Measurements from ENCODE around the gene DUSP1.

The DUSP1 gene

DNA sequence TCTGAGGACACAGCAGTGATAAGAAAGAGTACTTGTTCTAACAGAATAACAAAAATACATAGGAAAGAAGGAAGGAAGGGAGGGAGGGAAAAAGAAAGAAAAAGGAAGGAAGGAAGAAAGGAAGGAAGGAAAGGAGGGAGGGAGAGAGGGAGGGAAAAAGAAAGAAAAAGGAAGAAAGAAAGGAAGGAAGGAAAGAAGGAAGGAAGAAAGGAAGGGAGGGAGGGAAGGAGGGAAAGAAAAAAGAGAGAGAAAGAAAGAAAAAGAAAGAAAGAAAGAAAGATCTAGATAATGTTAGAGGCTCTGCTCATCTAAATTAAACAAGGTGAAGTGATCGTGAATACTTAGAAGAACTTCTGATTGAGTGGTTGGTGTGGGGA is 29.8 kb downstream of the DUSP1 start:
- no peak for DNase-seq

DNA sequence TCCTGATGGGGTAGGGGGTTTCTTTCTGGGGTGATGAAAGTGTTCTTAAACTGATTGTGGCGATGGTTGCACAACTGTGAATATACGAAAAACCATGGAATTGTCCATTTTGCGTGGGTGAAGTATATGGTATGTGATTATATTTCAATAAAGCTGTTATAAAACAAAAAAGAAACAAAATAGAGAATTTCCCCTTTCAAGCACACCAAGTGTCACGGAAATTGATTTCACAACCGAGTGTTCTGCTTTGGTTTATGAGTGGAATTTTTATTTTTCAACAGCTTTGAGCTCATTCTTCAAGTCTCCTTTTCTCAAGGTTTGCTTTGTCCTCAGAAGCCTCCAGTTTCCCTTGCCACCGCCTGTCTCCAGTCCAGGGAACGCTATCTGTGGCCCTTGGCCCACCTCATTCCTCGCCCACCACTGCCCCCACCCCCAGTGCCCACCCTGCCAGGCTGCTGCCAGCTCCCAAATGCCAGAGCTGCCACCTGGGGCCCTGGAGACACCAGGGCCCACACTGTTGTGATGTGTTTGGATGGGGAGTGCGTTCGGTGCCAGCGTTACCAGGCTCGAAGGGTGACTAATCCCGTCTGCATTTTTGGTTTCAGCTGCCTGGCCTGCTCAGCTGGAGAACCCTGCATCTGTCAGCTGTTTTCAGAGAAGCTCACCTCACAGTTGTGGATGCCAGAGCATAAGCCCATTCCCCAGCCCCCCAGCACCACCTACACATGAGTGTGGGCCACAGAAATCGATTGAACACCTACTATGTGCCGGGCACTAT is 30.4 kb downstream of the DUSP1 start:
- DNase-seq: peak; percentile 80

DNA sequence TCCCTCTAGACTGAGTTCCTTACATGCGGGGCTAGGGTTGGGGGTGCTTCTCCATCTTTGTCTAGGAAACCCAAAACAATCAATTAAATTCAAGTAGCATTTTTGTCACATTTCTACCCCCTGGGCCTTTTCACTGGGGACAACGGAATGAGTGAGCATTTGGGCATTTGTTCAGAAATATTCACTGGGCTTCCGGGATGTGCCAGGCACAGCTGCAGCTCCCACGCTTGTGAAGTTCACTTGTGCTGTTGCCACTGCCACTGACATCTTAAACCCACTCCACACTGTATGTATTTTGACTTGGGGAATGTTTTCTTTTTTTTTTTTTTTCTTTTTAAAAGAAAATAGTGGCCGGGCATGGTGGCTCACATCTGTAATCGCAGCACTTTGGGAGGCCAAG is 31.6 kb downstream of the DUSP1 start:
- no peak for DNase-seq

DNA sequence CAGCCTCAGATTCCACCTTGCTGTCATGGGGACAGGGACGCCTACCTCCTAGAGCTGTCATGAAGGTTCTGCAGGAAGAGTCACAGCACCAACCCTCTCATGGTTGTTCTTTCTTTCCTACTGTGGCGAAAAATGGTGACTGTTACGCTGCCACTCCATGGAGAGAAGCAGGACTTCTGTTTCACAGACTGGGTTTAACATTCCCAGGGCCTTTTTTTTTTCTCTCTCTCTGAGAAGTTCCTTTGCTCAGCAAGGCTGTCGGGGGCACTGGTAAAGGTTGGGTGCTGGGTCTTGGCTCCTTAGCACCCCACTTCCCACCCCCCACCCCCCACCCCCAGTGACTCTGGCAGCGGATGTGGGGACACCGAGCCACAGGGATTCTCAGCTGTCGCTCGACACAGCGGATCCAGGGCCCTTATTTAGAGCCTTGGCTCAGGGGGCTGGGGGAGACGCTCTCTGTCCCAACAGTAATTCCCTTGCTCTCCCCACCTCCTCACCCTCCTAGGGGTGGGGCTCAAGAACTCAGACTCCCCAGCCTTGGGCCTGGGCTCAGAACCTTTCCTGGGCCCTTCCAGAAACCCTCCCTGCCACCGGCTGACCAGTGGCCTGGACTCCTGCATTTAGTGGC is 34.4 kb downstream of the DUSP1 start:
- DNase-seq: no peak

DNA sequence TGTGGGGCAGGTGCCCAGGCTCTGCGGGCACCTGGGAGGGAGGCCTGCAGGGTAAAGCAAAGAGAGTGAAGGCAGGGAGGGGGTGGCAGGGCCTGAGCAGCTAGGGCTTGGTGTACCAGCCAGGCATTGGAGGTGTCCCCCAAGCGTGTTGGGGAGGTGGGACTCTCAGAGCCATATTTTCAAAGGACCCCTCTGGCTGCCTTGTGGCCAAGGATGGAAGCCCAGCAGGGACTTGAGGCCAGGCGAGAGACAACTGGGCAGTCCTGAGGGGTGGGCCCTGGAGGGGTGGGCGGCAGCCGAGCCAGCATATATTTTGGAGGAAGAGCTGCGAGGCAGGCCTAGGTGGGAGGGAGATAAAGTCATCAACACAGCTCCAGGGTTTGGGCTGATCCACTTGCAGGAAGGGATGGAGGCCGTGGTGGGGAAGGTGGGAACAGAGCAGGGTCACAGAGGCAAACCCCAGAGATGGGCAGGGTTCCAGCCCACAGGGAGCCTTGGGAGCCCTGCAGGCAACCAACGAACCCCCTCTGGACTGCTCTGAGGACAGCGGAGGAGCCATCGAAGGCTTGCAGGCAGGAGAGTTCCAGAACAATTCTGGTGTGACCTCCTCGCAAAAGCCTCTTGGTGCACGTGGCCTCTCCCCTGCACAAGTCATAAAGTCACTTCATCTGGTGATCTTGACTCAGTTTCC is 35.7 kb downstream of the DUSP1 start:
- no peak for DNase-seq

DNA sequence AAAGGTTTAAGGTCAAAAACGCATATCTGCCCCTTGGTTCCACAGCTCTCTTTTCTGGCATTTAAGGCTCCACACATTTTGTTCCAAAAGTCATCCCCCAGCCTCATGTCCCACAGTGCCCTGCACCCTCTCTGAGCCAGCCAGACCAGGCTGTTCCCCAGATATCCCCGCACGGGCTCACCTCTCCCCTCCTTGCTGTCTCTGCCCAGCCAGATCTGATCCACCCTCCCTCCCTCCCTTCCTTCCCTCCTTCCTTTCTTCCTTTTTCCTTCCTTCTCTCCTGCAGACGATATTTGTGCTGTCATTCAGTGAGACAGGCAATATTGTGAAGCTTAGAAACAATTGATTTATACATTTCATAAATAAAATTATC is 37.0 kb downstream of the DUSP1 start:
- DNase-seq: no peak

DNA sequence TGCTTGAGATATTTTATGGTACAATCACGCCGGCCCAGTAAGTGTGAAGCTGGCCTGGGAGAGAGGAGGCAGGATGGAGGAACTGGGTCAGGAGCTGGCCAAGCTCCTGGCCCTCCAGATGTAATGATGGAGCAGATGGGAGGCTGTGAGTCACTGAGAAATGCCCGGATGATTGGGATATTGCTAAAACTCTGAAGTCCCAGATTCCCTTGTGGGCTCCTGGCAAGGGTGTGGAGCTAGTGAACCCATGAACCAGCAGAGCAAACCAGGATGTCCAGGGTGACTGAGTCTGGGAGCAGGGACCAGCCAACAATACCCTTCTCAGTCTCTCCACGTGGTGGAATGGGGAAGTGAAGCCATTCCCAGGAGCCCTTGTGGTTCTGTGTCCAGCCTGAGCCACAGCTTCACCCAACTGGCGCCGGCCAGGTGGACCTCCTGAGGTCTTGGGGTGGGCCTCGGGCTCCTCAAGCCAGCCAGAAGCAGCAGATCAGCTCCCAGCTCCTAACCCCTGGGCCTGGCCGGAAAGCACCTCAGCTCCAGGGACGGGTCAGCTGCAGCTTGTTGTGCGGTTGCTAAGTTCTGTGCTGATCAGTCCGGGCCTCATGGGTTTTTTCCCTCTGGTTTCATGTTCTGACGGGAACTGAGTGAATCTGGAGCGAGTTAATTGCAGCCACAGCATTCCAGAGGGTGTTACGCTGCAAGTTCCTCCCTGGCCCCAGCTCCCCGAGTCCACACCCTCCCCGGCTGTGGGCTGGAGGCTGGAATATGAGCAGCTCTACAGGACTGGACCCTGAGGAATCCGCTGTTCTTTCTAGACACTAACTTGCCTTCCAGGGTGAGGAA is 37.6 kb downstream of the DUSP1 start:
- peak; percentile 85 for DNase-seq

DNA sequence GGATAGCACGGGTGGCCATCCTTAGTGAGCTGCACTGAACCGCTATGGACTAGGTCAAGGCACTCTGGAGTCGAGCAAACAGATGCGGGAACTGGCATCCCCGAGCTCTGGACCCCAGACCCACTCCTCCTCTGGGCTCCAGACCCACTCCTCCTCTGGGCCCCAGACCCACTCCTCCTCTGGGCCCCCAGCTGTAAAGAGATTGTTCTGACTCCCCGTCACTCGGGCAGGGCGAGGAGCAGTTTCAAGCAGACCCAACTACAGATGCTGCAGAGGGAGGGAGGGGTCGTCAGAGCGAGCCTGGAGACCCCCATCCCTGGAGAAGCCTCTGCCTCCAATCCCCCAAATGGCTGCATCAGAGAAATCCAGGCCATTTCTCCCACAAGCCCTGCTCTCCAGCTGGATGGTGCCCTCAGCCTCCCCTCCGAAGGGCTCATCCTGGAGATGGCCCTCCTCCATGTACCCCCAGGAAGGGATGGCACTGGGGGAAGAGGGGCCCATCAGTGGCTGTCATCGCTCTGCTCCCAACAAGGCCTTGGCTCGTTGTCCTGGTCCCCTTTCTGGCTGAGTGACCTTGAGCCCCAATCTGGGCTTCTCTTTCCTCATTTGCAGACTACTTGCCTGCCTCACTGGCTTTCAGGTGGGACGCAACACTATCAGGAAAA is 38.7 kb downstream of the DUSP1 start:
- no peak for DNase-seq

DNA sequence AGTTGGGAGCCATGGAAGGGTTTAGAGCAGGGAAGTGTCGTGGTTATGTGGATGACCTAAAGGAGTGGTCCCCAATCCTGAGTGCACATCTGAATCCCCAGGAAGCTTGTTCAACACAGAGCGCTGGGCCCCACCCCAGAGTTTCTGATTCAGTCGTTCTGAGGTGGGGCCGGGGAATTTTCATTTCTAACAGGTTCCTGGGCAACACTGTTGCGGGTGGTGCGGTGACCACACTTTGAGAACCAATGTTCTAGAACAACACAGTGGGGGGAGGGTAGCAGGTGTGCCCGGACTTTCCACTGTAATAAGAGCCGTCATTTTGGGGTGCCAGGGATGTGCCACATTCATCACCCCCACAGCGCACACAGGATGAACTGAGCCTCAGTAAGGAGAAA is 39.3 kb downstream of the DUSP1 start:
- DNase-seq: no peak

DNA sequence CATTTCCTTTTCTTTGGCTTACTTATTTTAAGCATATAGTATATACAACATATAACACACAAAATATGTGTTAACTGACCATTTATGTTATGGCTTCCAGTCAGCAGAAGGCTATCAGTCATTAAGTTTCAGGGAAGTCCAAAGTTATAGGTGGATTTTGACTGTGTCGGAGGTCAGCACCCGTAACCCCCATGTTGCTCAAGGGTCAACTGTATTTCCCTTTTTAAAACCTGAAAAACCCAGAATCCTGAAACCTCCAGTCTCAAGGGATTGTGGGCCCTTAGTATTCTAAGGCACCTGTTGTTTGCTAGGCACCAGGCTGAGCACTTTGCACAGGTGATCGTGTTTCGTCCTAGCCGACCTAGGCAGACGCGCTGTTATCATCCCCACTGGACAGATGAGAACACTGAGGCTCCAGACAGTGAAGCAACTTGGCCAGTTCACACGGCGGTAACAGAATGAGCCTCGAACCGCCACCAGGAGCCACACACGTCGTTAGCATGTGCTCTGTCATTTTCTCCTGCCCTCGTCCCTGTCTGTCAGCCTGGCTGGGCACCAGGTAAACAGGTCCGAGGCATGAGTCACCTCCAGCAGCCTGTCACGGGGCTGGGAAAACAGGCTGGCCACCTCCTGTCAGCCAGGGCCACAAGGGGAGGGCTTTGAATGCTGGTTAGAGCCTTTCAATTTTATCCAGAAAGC is 39.9 kb downstream of the DUSP1 start:
- DNase-seq: no peak

DNA sequence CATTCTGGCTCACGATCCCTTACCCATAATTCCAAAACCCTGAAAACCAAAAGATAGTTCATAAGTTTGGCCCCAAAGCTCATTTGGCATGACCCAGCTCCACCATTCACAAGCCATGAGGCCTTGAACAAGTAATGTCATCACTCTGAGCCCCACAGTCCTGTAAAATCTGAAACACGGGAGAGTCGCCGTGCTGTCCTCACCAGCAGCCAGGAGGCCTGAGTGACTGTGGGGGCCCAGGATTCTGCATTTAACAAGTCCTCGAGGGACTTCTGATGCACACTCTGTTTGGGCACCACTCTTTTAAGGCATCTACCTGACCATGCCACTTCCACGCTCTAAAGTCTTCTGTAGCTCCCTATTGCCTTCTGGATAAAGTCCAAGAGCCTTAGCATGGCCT is 40.8 kb downstream of the DUSP1 start:
- no peak for DNase-seq

DNA sequence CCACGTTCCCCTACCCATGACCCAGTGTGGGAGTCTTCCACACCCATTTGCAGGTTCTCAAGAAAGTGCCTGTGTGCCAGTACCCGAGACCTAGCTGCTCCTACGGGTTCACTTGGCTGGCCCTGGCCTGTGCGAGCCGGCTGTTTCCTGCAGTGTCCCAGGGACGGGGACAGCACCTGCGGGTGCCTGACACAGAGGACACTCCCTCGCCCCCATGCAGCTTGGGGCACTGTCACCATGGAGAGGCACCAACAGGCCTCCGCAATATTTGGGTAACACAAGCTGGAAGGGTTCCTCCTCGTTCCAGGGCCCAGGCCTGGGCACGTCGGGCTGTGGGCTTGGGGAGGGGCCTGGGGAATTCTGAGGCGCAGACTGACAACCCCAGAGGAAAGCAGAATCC is 41.4 kb downstream of the DUSP1 start:
- DNase-seq: no peak

DNA sequence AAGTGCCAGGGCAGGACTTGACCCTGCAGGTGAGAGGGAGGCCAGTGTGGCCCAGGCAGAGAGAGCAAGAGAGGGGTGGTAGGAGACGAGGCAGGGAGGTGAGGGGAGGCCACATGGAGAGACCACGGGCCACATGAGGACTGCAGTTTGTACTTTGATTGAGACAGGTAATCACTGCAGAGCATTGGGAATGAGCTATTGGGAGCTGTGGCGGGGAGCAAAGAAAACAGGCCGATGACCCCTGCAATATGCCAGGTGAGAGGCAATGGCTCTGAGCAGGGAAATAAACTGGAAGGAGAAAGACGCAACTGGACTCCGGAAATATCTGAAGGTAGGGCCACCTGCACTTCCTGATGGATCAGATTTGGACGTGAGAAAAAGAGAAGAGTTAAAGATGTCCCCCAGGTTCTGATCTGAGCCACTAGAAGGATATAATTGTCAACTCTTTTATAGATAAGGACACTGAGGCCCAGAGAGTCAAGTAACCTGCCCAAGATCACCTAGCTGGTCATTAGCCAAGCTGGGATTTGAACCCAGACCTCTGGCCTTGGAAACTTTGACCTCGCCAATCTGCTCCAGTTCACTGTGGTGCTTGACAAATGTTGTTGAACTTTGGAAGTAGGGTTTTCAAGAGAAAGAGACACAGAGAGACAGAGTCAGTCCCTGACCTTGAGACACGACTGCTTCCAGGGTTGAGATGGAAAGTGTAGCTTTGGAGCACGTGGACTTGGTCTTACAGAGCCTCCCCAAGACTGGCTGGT is 42.3 kb downstream of the DUSP1 start:
- no peak for DNase-seq

DNA sequence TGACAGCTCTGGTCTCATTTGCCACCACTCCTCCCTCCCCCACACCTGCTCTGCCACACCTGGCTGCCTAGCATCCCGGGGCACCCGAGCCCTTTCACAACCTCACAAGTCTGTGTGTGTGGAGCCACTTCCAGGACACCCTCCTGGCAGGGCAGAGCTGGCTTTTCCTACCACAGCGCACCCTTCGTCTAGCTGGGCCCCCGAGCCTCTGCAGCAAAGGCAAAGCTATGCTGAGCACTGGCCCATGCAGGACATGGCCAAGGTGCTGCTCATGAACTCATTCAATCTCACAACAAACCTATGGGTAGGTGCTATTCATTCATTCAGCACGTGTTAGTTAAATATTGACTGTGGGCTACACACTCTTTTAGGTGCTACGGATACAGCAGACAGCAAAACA is 43.4 kb downstream of the DUSP1 start:
- DNase-seq: no peak

DNA sequence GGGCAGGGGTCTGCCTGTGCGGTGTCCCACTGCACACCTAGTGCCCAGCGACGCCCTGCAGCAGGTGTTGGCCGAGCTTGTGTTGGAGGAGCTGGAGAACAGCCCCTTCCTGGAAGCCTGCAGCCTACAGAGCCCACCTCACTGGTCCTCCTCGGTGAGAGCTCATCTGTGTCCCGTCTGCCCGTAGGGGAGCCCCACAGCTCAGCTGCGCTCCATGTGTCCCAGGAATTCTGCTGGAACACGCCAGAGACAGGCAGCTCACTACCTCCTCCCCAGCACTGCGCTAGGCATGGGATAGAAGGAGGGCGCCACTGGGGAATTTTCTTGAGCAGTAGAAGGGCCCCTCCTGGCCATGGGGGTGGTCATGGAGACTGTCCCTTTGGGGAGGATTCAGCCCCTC is 44.0 kb downstream of the DUSP1 start:
- no peak for DNase-seq

DNA sequence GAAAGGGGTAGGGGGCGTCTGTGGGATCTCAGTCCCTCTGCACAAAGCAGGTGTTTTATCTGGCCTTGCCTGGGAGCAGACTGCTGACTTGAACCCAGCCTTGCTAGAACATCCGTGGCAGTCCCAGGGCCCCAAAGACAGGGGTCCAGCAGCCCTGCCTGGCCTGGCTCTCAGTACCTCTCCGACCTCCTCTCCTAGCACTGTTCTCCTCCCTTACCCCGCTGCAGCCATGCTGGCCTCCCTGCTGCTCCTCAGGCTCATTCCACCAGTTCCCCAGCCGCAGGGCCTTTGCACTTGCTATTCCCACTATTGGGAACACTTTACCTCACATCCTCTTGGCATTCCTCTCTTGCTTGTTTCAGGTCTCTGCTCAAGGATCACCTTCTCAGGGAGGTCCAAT is 45.2 kb downstream of the DUSP1 start:
- no peak for DNase-seq

DNA sequence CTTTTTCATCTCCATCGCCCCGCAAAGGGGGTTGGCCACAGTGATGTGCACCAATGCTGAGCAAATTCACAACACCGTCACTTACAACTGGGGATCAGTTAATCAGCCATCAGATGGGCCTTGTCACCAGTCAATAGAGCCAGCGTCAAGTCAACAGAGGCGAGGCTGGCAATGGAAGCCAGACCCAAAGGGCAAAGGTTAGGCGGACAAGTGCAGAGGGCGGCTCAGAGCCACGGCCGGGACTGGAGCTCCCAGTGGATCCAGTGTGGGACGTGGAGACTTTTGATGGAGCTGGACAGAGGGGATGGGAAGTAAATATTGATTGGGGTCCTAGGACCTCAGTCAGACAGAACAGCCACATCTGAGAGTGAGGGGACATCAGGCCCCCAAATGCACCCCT is 45.7 kb downstream of the DUSP1 start:
- no peak for DNase-seq

DNA sequence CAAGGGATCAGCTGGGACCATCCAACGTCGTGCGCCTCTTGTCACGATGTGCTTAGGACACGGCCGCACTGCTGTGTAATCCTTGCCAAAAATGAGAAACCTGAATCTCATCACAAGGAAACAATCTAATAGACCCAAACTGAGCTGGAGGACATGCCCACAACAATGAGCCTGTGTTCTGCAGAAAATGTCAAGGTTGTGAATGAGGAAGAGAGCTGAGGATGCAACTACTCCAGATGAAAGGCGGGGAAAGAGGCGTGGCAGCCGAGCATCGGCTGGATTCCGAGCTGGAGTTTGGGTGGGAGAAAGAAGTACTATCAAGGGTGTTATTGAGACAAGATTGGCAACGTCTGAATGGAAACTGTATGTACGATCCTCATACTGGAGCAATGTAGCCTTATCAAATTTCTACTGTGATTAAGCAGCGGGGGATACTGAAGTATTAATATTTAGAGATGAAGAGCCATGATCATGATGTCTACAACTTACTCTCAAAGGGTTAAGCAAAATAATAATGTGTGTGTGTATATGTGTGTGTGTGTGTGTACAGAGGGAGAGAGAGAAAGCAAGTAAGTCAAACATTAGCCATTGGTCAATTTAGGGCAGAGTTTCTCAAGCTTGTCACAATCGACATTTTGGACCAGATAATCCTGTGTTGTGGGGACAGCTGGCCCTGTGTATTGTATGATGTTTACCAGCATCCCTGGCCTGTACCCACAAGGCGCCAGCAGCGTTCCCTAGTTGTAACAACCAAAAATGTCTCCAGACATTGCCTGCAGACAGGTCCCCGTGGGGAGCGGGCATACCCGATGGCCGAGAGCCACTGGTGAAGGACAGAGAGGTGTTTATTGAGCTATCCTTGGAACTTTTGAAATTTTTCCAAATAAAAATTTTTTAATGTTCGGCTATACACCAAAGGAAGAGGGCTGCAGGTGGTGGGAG is 46.5 kb downstream of the DUSP1 start:
- DNase-seq: no peak

DNA sequence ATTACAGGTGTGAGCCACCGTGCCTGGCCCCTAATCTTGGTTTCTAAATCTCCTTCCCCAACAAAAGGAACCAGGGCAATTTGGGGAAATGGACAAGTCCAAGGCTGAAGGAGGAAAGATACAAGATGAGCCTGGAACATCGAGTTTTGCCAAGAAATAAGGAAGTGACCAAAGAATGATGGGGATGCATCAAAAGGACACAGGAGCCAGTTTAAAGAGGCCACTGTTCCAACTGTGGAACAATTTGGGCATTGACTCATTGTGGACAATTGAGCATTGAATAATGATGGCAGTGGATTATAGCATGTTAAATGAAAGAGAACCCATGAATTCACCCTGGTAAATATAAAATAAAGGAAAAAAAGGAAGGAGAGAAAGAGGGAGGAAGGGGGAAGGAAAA is 47.5 kb downstream of the DUSP1 start:
- no peak for DNase-seq

DNA sequence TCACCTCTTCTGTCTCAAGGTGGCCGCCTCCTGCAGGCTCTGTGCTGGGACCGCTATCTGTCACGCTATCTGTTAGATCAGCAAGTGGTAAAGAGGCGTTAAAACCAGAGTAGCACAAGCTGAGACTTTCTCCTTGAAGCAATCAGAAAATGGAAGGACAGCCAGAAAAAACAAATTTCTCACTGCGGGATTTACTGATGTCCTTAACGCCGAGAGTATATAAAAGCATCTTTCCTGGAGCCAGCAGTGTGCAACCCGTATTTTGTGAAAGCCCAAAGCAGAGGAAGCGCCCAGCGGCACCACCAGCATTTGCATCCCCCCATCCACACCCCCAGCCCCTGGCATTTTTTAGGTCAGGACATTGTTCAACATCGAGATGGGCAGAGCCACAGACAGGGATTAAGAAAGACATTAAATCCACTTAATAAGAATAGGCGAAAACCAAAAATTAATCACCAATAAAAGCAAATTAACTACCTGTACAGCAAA is 48.6 kb downstream of the DUSP1 start:
- DNase-seq: no peak
